ENCODE measurements around the gene OSBPL3.

DNA sequence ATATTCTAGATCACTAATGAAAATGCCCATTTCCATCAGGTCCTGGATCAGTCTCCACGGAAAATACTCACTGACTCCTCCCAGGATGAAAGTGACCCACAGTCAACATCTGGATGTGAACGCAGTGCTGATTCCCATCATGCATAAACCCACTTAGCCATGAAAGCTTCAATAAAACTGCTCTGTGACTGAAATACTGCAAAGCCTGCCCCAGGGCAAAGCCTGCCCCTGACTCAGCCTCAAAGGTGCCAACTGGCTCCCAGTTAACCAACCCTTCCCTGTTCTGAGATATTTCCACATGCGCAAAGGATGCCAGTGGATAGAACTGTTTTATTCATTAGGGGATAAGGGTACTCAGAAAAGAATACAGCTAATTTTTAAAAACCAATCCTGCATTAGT, 24.0 kb downstream of the OSBPL3 start:
- TF ChIP-seq, protein P1, sequence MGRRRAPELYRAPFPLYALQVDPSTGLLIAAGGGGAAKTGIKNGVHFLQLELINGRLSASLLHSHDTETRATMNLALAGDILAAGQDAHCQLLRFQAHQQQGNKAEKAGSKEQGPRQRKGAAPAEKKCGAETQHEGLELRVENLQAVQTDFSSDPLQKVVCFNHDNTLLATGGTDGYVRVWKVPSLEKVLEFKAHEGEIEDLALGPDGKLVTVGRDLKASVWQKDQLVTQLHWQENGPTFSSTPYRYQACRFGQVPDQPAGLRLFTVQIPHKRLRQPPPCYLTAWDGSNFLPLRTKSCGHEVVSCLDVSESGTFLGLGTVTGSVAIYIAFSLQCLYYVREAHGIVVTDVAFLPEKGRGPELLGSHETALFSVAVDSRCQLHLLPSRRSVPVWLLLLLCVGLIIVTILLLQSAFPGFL (CRISPR knock-in tag; IDR thresholded peaks at IDR 0.05; ENCODE audit: borderline replicate concordance) = no peak
- TF ChIP-seq, protein P2, sequence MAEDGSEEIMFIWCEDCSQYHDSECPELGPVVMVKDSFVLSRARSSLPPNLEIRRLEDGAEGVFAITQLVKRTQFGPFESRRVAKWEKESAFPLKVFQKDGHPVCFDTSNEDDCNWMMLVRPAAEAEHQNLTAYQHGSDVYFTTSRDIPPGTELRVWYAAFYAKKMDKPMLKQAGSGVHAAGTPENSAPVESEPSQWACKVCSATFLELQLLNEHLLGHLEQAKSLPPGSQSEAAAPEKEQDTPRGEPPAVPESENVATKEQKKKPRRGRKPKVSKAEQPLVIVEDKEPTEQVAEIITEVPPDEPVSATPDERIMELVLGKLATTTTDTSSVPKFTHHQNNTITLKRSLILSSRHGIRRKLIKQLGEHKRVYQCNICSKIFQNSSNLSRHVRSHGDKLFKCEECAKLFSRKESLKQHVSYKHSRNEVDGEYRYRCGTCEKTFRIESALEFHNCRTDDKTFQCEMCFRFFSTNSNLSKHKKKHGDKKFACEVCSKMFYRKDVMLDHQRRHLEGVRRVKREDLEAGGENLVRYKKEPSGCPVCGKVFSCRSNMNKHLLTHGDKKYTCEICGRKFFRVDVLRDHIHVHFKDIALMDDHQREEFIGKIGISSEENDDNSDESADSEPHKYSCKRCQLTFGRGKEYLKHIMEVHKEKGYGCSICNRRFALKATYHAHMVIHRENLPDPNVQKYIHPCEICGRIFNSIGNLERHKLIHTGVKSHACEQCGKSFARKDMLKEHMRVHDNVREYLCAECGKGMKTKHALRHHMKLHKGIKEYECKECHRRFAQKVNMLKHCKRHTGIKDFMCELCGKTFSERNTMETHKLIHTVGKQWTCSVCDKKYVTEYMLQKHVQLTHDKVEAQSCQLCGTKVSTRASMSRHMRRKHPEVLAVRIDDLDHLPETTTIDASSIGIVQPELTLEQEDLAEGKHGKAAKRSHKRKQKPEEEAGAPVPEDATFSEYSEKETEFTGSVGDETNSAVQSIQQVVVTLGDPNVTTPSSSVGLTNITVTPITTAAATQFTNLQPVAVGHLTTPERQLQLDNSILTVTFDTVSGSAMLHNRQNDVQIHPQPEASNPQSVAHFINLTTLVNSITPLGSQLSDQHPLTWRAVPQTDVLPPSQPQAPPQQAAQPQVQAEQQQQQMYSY (CRISPR knock-in tag; IDR thresholded peaks at IDR 0.05) = no peak
- TF ChIP-seq HMGXB4 (CRISPR knock-in tag; IDR thresholded peaks at IDR 0.05) (no peak), CTCF (IDR thresholded peaks at IDR 0.05) (no peak), ZNF121 (CRISPR knock-in tag; IDR thresholded peaks at IDR 0.05) (no peak), ZNF532 (CRISPR knock-in tag; IDR thresholded peaks at IDR 0.05; ENCODE audit: borderline replicate concordance) (no peak), MYBL2 (CRISPR knock-in tag; IDR thresholded peaks at IDR 0.05) (no peak), ATF1 (CRISPR knock-in tag; IDR thresholded peaks at IDR 0.05) (no peak), SMAD4 (CRISPR knock-in tag; IDR thresholded peaks at IDR 0.05) (no peak), FOXP1 (CRISPR knock-in tag; IDR thresholded peaks at IDR 0.05; ENCODE audit: borderline replicate concordance) (no peak), PRRX2 (CRISPR knock-in tag; IDR thresholded peaks at IDR 0.05) (no peak), CBFB (CRISPR knock-in tag; IDR thresholded peaks at IDR 0.05; ENCODE audit: low read depth) (no peak)
- TF ChIP-seq, protein P3, sequence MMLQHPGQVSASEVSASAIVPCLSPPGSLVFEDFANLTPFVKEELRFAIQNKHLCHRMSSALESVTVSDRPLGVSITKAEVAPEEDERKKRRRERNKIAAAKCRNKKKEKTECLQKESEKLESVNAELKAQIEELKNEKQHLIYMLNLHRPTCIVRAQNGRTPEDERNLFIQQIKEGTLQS (CRISPR knock-in tag; conservative IDR thresholded peaks at IDR 0.05) = no peak
- TF ChIP-seq, protein P4, sequence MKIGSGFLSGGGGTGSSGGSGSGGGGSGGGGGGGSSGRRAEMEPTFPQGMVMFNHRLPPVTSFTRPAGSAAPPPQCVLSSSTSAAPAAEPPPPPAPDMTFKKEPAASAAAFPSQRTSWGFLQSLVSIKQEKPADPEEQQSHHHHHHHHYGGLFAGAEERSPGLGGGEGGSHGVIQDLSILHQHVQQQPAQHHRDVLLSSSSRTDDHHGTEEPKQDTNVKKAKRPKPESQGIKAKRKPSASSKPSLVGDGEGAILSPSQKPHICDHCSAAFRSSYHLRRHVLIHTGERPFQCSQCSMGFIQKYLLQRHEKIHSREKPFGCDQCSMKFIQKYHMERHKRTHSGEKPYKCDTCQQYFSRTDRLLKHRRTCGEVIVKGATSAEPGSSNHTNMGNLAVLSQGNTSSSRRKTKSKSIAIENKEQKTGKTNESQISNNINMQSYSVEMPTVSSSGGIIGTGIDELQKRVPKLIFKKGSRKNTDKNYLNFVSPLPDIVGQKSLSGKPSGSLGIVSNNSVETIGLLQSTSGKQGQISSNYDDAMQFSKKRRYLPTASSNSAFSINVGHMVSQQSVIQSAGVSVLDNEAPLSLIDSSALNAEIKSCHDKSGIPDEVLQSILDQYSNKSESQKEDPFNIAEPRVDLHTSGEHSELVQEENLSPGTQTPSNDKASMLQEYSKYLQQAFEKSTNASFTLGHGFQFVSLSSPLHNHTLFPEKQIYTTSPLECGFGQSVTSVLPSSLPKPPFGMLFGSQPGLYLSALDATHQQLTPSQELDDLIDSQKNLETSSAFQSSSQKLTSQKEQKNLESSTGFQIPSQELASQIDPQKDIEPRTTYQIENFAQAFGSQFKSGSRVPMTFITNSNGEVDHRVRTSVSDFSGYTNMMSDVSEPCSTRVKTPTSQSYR (CRISPR knock-in tag; IDR thresholded peaks at IDR 0.05) = no peak
